DMS 273 (cell line): Measurements from ENCODE around the gene ATP5PO.
A peak's percentile ranks its signal among the peaks of the same experiment; 100 is the strongest.
"Not testable (repeated sequence)": the region's sequence is repeated elsewhere in the genome, so short reads cannot be mapped to it uniquely, and the experiment has no call there.

Experiments
- DNase-seq: peaks from one replicate; lab custom pipeline; 2025; ENCODE audit not compliant: unreplicated experiment; lab: John Stamatoyannopoulos, UW

The ATP5PO gene

GRCh38 chr21:33872881-33873515 is 42.6 kb downstream of the ATP5PO start:
- DNase-seq, result no peak

GRCh38 chr21:33871171-33871570 is 44.4 kb downstream of the ATP5PO start:
- no peak for DNase-seq

GRCh38 chr21:33870768-33871167 is 44.8 kb downstream of the ATP5PO start:
- DNase-seq, result no peak

- DNase-seq, result no peak
Measured at GRCh38 chr21:33869873-33870272, 45.7 kb downstream of the ATP5PO start.

- not testable (repeated sequence) for DNase-seq
Measured at GRCh38 chr21:33867868-33868267, 47.7 kb downstream of the ATP5PO start.

- no peak for DNase-seq
Measured at GRCh38 chr21:33866826-33867225, 48.8 kb downstream of the ATP5PO start.

GRCh38 chr21:33865996-33866575 is 49.5 kb downstream of the ATP5PO start:
- DNase-seq, result no peak

- DNase-seq, result no peak
Measured at GRCh38 chr21:33865176-33865575, 50.4 kb downstream of the ATP5PO start.

GRCh38 chr21:33864150-33864549 is 51.5 kb downstream of the ATP5PO start:
- DNase-seq, result no peak

- DNase-seq, result not testable (repeated sequence)
Measured at GRCh38 chr21:33863191-33863590, 52.4 kb downstream of the ATP5PO start.

GRCh38 chr21:33861125-33861524 is 54.5 kb downstream of the ATP5PO start:
- DNase-seq, result peak; percentile 31

GRCh38 chr21:33860332-33860879 is 55.2 kb downstream of the ATP5PO start:
- DNase-seq, result no peak

- DNase-seq, result no peak
Measured at GRCh38 chr21:33859373-33860102, 56.1 kb downstream of the ATP5PO start.

- no peak for DNase-seq
Measured at GRCh38 chr21:33858667-33859372, 56.8 kb downstream of the ATP5PO start.

- no peak for DNase-seq
Measured at GRCh38 chr21:33857846-33858666, 57.5 kb downstream of the ATP5PO start.

- peak; percentile 91 for DNase-seq
Measured at GRCh38 chr21:33856893-33857527, 58.6 kb downstream of the ATP5PO start.

- DNase-seq, result no peak
Measured at GRCh38 chr21:33855190-33855589, 60.4 kb downstream of the ATP5PO start.

- no peak for DNase-seq
Measured at GRCh38 chr21:33854604-33855003, 61.0 kb downstream of the ATP5PO start.
